Lower leg skin (tissue), 3 donors: ENCODE results near the gene EPHB4.

Experiments used
- CTCF ChIP-seq, 3 donors: fragments of 450-650 bp; IDR thresholded peaks; one replicate each; pipeline ENCODE4 v1.5.1; 2016; ENCODE audit warnings: antibody characterized with exemption in 3 of 3, mild to moderate bottlenecking in 3 of 3, moderate library complexity in 2 of 3
- POLR2A ChIP-seq, 2 donors: fragments of 450-650 bp; IDR thresholded peaks; one replicate each; pipeline ENCODE4 v1.6.1; 2016 to 2017; ENCODE audit warnings: antibody characterized with exemption in 2 of 2, mild to moderate bottlenecking in 1 of 2, moderate library complexity in 1 of 2

- no peak for TF ChIP-seq CTCF (IDR thresholded peaks at IDR 0.05)
- TF ChIP-seq POLR2A (IDR thresholded peaks at IDR 0.05) = no peak
Measured at GRCh38 chr7:100859856-100860255, 32.5 kb upstream of the EPHB4 start.
